Neutrophil (primary cell): ENCODE data around the gene NEU1.

ENCODE experiments used
- H3K27ac ChIP-seq: fragments of 200-600 bp; sonication (generic); 2 replicates; pipeline ENCODE4 v1.5.1; 2016; ENCODE audit warnings: mild to moderate bottlenecking, moderate library complexity
- H3K27me3 ChIP-seq: fragments of 200-600 bp; sonication (generic); 2 replicates; pipeline ENCODE4 v1.6.0; 2016; ENCODE audit warnings: mild to moderate bottlenecking
- H3K36me3 ChIP-seq: fragments of 200-600 bp; sonication (generic); 2 replicates; pipeline ENCODE4 v1.5.1; 2017
- H3K4me1 ChIP-seq, 2 experiments: fragments of 200-600 bp in 1 of 2; sonication (generic) in 1 of 2; 1 replicate in 1 of 2; 2 replicates in 1 of 2; pipeline versions ENCODE4 v1.5.1 to v1.6.1; 2013 to 2016; ENCODE audit warnings: low read depth in 1 of 2, low read length in 1 of 2, mild to moderate bottlenecking in 1 of 2, moderate library complexity in 1 of 2; ENCODE audit not compliant: control insufficient read depth in 1 of 2, insufficient read depth in 1 of 2
- H3K4me3 ChIP-seq, 2 experiments: fragments of 200-600 bp in 1 of 2; sonication (generic) in 1 of 2; 1 replicate in 1 of 2; 2 replicates in 1 of 2; pipeline ENCODE4 v1.5.1; 2013 to 2016; ENCODE audit warnings: low read depth in 1 of 2, low read length in 1 of 2, mild to moderate bottlenecking in 1 of 2, moderate library complexity in 1 of 2
- H3K9me3 ChIP-seq: fragments of 200-600 bp; sonication (generic); 2 replicates; pipeline ENCODE4 v1.5.1; 2016
- TF ChIP-seq, protein P1 (sequence below): fragments of 200-600 bp; sonication (generic); IDR thresholded peaks from 2 replicates; pipeline ENCODE4 v1.5.1; 2016; ENCODE audit warnings: antibody characterized with exemption

NEU1 gene

DNA sequence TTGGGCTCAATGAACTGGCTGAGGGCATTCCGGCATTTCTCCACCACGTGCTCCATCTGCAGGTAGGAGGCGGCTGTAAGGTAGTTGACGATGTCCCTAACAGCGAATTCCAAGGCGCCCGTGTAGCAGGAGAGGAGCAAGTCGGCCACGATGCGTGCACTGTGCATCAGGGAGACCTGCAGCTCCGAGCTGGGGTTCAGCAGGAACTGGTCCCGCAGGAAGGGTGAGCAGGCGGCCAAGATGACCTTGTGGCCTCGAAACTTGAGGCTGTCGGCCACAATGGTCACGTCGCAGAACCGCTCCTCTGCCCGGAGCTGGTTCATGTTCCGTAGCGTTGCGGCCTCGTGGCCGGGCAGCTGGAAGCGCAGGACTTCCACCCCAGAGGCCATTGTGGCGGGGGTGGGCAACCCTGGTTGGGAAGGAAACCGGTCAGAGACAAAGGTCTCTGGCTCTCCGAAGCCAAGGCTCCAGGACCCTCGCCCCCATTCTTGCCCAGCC is 38.3 kb upstream of the NEU1 start:
- H3K27ac ChIP-seq: no peak overlapping the region

DNA sequence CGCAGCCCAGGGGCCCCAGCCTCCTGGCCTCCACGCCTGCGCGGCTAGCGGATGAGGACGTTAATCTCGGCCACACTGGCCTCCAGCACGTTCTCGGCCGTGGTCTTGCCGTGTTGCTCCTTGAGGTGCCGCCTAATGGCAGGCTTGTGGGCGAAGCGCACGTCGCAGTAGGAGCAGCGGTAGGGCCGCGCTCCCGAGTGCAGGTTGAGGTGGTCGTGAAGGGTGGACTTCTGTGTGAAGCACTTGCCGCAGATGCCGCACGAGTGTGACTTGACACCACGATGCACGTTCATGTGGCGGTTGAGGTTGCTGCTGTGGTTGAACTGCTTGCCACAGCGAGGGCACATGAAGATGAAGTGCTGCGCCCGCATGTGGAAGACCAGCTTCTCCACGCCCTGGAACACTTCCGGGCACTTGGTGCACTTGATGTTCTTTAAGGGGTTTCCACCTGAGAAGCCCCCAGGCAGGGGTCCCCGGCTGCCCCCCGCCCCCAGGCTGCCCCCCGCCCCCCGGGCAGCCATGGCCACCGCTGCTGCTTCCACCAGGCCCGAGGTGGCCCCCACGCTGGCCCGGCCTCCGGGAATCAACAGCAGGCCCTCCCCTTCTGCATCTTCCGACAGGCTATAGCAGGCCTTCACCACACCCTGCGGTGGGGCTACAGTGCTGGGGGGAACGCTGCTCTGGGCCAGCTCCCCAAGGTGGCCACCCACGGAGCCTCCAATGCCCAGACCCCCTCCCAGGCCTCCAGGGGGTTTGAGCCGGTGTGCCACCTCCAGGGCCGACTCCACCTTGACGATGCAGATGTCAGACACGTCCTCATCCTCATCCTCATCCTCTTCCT is 37.5 kb upstream of the NEU1 start:
- TF ChIP-seq, protein P1, sequence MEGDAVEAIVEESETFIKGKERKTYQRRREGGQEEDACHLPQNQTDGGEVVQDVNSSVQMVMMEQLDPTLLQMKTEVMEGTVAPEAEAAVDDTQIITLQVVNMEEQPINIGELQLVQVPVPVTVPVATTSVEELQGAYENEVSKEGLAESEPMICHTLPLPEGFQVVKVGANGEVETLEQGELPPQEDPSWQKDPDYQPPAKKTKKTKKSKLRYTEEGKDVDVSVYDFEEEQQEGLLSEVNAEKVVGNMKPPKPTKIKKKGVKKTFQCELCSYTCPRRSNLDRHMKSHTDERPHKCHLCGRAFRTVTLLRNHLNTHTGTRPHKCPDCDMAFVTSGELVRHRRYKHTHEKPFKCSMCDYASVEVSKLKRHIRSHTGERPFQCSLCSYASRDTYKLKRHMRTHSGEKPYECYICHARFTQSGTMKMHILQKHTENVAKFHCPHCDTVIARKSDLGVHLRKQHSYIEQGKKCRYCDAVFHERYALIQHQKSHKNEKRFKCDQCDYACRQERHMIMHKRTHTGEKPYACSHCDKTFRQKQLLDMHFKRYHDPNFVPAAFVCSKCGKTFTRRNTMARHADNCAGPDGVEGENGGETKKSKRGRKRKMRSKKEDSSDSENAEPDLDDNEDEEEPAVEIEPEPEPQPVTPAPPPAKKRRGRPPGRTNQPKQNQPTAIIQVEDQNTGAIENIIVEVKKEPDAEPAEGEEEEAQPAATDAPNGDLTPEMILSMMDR: no peak
- Histone ChIP-seq H3K27ac (no peak overlapping the region), H3K9me3 (no peaks in the 10 kb centered on the region), H3K27me3 (peaks cover 26% of the 10 kb centered on the region), H3K4me3 (no peak overlapping the region), H3K36me3 (no peaks in the 10 kb centered on the region), H3K4me1 (peaks cover 35 to 37% of the 10 kb centered on the region in 2 experiments)

More for the DNA sequence above, 38.3 kb upstream of the NEU1 start:
- Histone ChIP-seq H3K36me3 (no peaks in the 10 kb centered on the region), H3K4me1 (peaks cover 35 to 37% of the 10 kb centered on the region in 2 experiments), H3K9me3 (no peaks in the 10 kb centered on the region), H3K4me3 (peak overlapping the region; percentile 70 to 72), H3K27me3 (peaks cover 34% of the 10 kb centered on the region)
- TF ChIP-seq, protein P1: no peak

DNA sequence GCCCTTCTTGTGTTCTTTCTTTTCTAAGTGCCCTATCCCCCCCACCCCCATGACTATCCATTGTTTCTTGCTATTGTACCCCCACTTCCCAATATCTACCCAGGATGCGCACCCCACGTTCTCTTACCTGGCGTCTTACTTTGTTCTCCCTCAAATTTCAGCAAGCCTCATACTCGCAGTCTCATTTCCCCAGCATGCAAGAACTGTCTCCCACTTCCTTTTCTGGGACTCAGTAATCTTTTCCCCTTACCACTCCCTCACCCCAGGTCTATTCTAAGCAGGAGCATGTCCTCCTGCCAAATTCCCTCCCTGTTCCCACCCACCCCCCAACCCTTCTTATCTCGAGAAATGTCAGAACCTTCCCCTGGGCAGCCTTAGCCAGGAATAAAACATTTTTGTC is 36.6 kb upstream of the NEU1 start:
- TF ChIP-seq, protein P1: no peak
- no peaks in the 10 kb centered on the region for H3K9me3 ChIP-seq
- H3K27ac ChIP-seq: no peak overlapping the region
- peak overlapping the region in 1 of 2 experiments; percentile 91 for H3K4me3 ChIP-seq
- no peaks in the 10 kb centered on the region for H3K36me3 ChIP-seq
- peaks cover 17% of the 10 kb centered on the region for H3K27me3 ChIP-seq
- H3K4me1 ChIP-seq: peaks cover 35 to 37% of the 10 kb centered on the region in 2 experiments

DNA sequence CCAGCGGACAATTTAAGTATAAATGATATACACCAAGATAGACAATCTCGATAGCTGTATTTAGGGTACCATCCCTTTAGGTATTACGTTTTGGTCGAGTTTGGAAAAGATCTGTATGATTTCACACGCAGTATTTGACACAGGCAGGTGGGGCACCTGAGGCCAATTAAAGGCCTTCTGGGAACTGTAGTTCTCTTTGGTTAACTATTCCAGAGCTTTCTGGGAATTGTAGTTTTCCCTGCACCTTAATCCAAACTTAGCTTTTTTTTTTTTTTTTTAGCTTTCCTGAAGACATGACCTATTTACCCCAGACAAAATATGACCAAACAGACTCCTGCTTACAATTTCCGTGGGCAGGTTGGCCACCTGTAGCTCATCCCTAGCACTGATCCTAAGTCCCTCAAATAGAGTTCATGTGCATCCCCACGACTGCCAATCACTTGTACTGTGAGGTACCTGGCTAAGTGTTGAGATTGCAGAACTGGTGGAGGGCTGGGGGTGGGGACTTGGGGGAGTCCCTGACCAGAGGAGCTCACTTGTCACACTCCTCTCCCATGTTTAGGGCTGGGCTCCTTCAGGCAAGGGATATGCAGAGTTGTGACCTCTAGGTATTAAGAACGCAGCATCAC is 35.9 kb upstream of the NEU1 start:
- H3K27ac ChIP-seq: peak overlapping the region; percentile 77
- H3K9me3 ChIP-seq: no peaks in the 10 kb centered on the region
- peaks cover 35 to 37% of the 10 kb centered on the region in 2 experiments for H3K4me1 ChIP-seq
- peaks cover 13% of the 10 kb centered on the region for H3K27me3 ChIP-seq
- TF ChIP-seq, protein P1: no peak
- H3K36me3 ChIP-seq: no peaks in the 10 kb centered on the region
- peak overlapping the region; percentile 89 to 91 for H3K4me3 ChIP-seq

DNA sequence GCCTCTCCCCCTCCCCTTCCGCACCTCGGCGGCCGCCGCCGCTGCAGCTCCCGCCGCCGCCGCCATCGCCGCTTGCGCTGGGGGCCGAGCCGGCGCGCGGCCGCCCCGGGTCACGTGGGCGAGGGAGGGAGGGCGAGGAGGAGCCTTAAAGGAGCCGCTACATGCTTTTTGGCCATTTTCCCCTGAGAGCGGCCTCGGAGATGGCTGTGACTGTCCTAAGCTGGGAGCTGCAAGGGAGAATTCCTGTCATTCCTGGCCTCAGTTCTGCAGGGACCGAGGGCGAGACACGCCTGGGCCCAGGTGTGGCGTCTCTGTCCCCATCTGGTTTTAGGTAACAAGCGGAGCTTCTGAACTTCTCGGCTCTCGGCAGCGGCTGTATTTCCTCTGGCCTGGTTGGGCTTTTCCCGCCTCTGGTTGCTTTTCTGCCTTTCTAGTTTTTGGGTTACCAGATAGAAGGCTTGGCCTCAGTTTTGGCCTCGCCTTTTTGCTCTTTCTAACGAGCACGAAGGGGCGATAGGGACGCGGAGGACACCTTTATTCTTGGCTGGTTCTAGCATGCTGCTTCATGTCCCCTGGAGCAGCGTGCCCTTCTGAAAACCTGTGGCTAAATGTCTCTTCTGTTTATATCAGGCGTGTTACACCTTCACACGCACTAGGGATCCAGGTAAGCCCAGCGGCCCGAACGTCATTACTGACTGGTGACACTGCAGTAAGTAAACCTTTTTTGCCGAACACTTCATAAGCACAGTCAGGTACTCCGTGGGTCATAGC is 35.2 kb upstream of the NEU1 start, which contains the start of gene EHMT2:
TSS of gene EHMT2 (minus strand) at position 87 of the 771 bp plus-strand sequence. CDS start at position 66, 21 bp downstream.
- TF ChIP-seq, protein P1: peak; percentile 72
- peaks cover 30 to 31% of the 10 kb centered on the region in 2 experiments for H3K4me1 ChIP-seq
- peaks cover 7% of the 10 kb centered on the region for H3K27me3 ChIP-seq
- H3K4me3 ChIP-seq: peak within 1 kb of the TSS; percentile 89 to 91
- peak within 1 kb of the TSS; percentile 77 for H3K27ac ChIP-seq
- no peaks in the 10 kb centered on the region for H3K36me3 ChIP-seq
- no peaks in the 10 kb centered on the region for H3K9me3 ChIP-seq
